Stimulated activated CD4-positive, alpha-beta T cell treated with anti-CD3 and anti-CD28 coated beads, Interleukin-1b, Interleukin-23, amount 100 ng/mL, for 24 hours (primary cell): ENCODE measurements around the gene EEFSEC.

Experiments used
- DNase-seq, 4 experiments: peaks; one replicate each; pipeline ENCODE4 v3.0.0-alpha.2; 2020; ENCODE audit warnings: low read depth in 4 of 4, low spot score in 1 of 4

Gene EEFSEC, protein sequence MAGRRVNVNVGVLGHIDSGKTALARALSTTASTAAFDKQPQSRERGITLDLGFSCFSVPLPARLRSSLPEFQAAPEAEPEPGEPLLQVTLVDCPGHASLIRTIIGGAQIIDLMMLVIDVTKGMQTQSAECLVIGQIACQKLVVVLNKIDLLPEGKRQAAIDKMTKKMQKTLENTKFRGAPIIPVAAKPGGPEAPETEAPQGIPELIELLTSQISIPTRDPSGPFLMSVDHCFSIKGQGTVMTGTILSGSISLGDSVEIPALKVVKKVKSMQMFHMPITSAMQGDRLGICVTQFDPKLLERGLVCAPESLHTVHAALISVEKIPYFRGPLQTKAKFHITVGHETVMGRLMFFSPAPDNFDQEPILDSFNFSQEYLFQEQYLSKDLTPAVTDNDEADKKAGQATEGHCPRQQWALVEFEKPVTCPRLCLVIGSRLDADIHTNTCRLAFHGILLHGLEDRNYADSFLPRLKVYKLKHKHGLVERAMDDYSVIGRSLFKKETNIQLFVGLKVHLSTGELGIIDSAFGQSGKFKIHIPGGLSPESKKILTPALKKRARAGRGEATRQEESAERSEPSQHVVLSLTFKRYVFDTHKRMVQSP

DNA sequence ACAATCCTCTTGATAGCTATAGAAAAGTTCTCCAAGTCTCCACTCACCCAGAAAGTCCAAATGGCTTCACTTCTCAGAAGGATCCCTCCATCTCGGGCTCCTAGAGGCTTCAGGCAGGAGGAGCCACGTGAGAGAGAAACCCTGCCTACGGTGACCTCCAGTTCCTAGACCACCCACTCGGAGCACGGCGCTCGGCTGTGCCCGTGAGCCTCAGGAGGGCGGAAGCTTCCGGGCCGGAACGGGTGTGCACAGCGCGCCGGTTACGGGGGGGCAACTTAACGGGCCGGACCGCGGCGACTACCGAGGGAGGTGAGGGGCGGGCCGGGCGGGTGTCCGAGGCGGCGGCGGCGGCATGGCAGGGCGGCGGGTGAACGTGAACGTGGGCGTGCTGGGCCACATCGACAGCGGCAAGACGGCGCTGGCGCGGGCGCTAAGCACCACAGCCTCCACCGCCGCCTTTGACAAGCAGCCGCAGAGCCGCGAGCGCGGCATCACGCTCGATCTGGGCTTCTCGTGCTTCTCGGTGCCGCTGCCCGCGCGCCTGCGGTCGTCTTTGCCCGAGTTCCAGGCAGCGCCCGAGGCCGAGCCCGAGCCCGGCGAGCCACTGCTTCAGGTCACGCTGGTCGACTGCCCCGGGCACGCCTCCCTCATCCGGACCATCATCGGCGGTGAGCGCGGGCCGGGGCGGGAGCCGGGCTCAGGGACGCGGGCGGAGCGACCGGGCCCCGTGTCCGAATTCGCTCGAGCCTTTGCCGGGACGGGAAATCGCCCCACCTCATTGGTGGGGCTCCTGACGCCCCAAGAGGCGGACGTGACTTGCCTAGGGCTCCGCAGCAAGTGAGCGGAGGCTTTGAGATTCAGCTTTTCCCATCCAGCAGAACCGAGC lies at the start of gene EEFSEC:
TSS of gene EEFSEC (plus strand) at position 326 of the 886 bp plus-strand sequence. CDS start at position 353, 27 bp downstream.
- peak; percentile 66 to 87 (median 82) for DNase-seq

DNA sequence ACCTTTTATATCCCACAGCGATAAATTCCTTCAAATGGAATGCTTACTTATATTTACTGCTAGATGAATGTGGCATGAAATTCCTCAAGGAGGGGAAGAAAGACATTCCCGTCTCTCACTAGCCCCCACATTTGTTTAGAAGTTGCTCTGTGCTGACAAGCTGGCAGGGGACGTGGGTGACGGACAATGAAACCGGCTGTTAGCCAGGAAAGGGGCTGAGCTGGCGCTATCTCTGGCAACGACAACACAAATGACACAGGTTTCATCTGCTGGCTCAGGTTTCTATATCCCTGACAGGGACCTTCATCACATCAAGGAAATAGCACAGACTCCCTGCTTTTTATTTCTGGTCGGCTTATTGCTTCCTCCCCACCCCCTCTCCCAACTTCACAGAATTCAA lies 45.4 kb upstream of the EEFSEC start:
- no peak for DNase-seq

GRCh38 chr3:128111147-128111546 lies 42.1 kb upstream of the EEFSEC start:
- DNase-seq = no peak

DNA sequence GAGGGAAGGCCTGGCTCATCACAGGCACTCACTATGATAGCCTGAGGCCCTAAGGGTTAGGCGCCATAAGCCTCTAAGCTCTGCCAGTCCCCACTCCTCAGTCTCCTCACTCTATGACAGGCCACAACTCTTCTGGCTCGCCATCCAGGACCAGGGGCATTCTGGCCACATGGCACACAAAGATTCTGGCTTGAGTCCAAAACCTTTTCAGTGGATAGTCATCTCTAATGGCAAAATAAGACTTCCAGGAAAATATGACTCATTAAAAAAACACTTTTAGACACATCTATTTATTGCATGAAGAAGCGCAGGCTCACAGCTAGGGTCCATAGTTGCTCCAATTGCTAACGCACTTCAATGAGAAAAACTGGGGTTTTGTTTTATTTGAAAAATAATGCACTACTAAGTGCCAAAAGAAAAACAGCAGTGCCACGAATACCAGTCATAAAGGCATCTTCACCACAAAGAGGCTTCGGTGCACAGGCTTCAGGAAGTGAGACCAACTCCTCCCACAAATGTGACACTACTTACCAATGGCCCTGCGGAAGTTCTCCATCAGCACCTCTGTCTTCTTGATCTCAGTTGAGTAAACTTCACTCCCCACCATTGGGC lies 40.8 kb upstream of the EEFSEC start:
- DNase-seq = peak in 2 of 4 experiments; percentile 0 to 22

DNA sequence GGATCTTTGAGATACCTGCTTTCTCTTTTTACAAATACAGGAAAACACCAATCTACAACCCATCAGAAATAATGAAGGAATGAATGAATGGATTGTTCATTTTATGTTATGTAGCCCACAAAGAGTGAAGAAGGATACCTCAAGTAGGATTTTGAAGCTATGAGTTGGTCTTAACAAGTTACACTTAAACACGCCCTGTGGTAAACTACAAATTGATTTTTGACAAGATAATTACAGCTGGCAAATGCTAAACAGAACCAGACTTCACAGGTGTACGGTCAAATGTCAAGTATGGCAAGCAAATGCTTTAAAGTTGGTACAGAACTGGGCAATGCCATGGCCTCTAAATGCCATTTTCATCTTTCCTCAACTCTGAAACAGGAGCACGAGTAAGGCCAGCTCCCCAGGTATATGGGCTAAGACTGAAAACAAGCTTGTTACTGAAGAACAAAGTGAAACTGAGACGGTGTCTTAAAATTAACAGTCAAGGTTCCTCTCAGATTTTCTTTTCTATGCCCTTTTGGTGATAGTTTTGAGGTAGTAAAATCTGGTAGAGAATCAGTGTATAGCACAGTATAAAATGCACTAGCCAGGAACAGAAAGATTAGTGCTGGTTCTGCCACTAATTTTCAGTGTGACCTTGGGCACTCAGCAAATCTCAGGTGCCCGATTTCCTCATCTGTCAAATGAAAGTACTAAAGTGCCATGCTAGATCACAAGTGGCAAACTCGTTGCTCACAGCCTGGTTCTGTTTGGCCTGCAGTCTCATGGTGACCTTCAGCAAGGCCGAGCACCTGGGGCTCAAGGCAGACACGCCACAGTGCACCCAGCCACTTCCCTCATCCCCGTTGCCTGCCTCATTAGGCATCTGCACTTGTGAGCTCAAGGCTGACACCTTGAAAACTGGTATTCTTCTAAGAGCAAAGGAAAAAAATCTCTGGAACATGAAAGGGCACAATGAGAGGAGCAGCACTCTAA lies 39.2 kb upstream of the EEFSEC start:
- no peak for DNase-seq

- DNase-seq = no peak
These were observed 31.3 kb upstream of the EEFSEC start for GRCh38 chr3:128122013-128122412.

DNA sequence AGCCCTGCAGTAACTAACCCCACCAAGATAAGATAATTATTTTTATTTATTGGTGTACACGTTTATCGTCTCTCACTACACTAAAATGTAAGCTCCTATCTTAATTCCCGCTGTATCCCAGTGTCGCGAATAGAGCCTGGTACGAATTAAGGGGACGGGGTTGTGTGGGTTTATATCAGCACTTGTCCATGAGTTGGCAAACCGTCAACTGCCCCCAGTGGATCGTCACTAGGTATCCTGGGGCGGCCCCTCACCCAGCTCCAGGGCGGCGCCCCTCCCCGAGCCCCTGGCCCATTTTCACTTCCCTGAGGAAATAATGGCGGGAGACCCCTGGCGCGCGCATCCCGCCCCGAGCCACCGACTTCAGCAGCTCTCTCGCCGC lies 30.1 kb upstream of the EEFSEC start:
- peak in 2 of 4 experiments; percentile 7 to 8 for DNase-seq

- DNase-seq = peak; percentile 84 to 95 (median 92)
These were observed 29.5 kb upstream of the EEFSEC start, which contains the start of gene RUVBL1 for GRCh38 chr3:128123538-128124368. Gene RUVBL1, minus strand, starts transcription at chr3:128123812. Its CDS starts 88 bp downstream, at chr3:128123724.

DNA sequence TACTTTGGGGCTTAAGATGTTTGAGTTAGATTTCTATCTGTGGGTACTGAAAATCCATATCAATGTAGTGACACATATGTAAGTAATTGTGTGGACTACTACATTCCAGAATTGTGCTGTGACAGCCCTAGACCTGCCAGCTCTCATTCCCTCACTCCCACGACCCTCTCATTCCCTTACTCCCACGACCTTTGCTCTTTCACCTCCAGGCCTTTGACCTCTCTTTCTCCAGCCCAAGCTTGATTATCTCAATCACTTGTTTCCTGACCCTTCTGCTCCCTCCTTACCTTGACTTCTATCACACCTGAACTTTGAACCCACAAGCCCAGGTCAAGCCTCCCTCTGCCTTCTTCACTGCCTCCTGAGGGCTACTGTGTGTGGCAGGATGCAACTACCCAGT lies 26.0 kb upstream of the EEFSEC start:
- DNase-seq = no peak

GRCh38 chr3:128128251-128128650 lies 25.0 kb upstream of the EEFSEC start:
- DNase-seq = no peak

DNA sequence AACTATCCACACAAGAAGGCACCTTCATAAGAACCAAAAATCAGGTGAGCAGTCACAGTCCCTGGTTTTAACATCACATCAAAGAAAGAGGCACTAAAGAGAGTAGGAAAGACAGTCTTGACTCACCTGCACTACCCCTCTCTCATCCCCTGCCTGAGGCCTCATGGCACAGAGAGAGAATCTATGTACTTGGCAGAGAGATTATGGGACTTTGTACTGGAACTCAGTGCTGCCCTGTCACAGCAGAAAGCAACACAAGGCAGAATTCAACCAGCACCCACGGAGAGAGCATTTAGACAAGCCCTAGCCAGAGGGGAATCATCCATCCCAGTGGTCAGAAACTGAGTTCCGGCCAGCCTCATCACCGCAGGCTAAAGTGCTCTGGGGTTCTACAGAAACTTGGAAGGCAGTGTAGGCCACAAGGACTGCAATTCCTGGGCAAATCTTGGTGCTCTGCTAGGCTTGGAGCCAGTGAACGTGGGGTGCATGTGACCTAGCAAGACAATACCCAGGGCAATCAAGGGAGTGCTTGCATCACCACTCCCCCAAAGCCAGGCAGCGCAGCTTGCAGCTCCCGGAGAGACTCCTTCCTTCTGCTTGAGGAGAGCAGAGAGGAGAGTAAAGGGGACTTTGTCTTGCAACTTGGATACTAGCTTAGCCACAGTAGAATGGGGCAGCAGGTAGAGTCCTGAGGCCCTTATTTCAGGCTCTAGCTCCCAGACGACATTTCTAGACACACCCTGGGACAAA lies 21.2 kb upstream of the EEFSEC start:
- DNase-seq = no peak

GRCh38 chr3:128133273-128133883 lies 19.9 kb upstream of the EEFSEC start:
- DNase-seq = no peak

- no peak for DNase-seq
These were observed 9.8 kb upstream of the EEFSEC start for GRCh38 chr3:128143496-128143895.

GRCh38 chr3:128144512-128145187 lies 8.6 kb upstream of the EEFSEC start:
- DNase-seq = no peak

- no peak for DNase-seq
These were observed 8.0 kb upstream of the EEFSEC start for GRCh38 chr3:128145279-128145678.

GRCh38 chr3:128146201-128146600 lies 7.1 kb upstream of the EEFSEC start:
- DNase-seq = no peak

DNA sequence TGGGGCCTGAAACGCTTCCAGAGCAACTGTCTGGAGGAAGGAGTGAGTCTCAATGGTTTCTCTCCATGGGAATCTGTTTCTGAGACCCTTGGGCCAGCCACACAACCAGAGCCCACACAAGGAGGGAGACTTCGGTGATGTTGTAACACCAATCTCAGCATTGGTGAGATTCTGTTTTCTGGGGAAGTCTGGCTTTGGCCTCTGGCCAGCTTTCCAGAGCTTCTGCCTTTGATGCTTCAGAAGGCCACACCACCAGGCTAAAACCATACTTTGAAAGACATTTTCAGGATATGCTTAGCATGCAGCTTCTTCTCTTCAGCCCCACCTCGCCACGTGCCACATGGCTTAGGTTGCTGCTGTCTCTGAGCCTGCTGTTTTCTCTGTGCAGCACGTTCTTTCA lies 3.6 kb upstream of the EEFSEC start:
- DNase-seq = no peak
